Progenitor cell of endocrine pancreas (in vitro differentiated cells): ENCODE data around the gene GRAMD4. TPM values are rescaled to one million over a fixed set of nuclear protein-coding genes. Genes with fewer than 3 reads are reported as not detected.

Experiments
- DNase-seq: peaks from one replicate; pipeline ENCODE4 v3.0.0; 2021; ENCODE audit warnings: low spot score; ENCODE audit not compliant: unreplicated experiment
- H3K27ac Mint-ChIP-seq: 2 replicates; pipeline ENCODE4 v1.8.0; 2021; ENCODE audit warnings: mild to moderate bottlenecking, moderate library complexity, mixed read lengths
- H3K27me3 Mint-ChIP-seq: 2 replicates; pipeline ENCODE4 v1.8.0; 2021; ENCODE audit warnings: mixed read lengths
- H3K36me3 Mint-ChIP-seq: 2 replicates; pipeline ENCODE4 v1.8.0; 2022; ENCODE audit warnings: mixed read lengths; ENCODE audit not compliant: insufficient read depth
- H3K4me1 Mint-ChIP-seq: 2 replicates; pipeline ENCODE4 v1.8.0; 2021; ENCODE audit warnings: low read depth, mixed read lengths
- H3K4me3 Mint-ChIP-seq: 2 replicates; pipeline ENCODE4 v1.8.0; 2021; ENCODE audit warnings: low read depth, mild to moderate bottlenecking, moderate library complexity, mixed read lengths
- H3K9me3 Mint-ChIP-seq: 2 replicates; pipeline ENCODE4 v1.8.0; 2021; ENCODE audit warnings: low read depth, mixed read lengths
- CTCF ChIP-seq: fragments of 200-600 bp; sonication (generic); IDR thresholded peaks from one replicate; pipeline ENCODE4 v1.5.0; 2021; ENCODE audit warnings: antibody characterized with exemption, mild to moderate bottlenecking; ENCODE audit not compliant: unreplicated experiment
- total RNA-seq: library from RNA; stranded (reverse); gene quantifications from 2 replicates; pipeline ENCODE4 v1.2.1, GENCODE V29; 2021

The GRAMD4 gene
- total RNA-seq, 1 donor from 2014 or later, result 68.8 TPM

DNA sequence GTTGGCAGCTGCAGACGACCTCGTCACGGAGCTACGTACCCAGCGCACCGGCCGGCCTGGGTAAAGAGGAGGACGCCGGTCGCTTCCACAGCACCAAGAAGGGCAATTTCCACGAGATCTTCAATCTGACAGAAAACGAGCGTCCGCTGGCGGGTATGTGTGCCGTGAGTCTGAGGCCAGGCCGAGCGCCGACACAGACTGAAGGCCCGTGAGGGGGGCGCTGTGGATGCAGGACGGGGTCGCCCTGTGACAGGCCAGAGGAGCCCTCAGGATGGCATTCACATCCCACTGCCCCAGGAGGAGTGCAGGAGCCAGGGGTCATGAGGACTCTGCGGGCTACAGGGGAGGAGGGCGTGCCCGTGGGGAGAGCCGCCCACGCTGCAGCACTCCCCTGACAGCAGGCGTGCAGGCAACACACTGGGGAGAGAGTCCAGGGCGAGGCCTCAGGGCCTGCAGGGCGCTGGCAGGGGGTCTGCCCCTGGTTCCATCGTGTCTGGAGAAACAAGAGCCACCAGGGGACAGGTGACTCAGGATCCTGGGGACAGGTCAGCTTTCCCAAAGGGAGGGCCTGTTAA, 53.6 kb downstream of the GRAMD4 start:
- DNase-seq, result no peak
- no peak for TF ChIP-seq CTCF
- H3K27ac Mint-ChIP-seq, result no peak overlapping the region
- no peak overlapping the region for H3K4me3 Mint-ChIP-seq
- no peaks in the 10 kb centered on the region for H3K27me3 Mint-ChIP-seq
- H3K36me3 Mint-ChIP-seq, result peaks cover 5% of the 10 kb centered on the region
- no peaks in the 10 kb centered on the region for H3K9me3 Mint-ChIP-seq
- H3K4me1 Mint-ChIP-seq, result no peaks in the 10 kb centered on the region

DNA sequence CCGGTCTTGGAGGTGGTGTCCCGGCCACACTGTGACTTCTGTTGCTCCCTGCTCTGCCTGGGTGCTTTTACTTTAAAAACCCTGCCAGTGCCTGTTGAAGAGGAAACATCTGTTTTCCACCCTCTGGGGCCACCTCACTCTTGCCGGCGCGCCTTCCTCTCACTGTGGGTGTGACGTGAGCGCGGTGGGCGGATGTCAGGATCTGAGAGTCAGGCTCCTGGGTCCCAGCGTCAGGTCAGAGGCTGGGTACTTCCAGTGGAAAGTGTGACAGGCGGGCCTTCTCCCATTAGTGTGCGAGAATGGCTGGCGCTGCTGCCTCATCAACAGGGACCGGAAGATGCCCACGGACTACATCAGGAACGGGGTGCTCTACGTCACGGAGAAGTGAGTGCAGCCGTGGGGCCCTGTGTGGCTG, 54.2 kb downstream of the GRAMD4 start:
- Mint-ChIP-seq H3K27me3 (no peaks in the 10 kb centered on the region), H3K4me3 (no peak overlapping the region), H3K36me3 (peaks cover 3% of the 10 kb centered on the region), H3K9me3 (no peaks in the 10 kb centered on the region), H3K4me1 (no peaks in the 10 kb centered on the region), H3K27ac (no peak overlapping the region)
- no peak for TF ChIP-seq CTCF
- no peak for DNase-seq

- peaks cover 1% of the 10 kb centered on the region for H3K36me3 Mint-ChIP-seq
- H3K27me3 Mint-ChIP-seq, result no peaks in the 10 kb centered on the region
- no peak overlapping the region for H3K27ac Mint-ChIP-seq
- DNase-seq, result no peak
- no peak for TF ChIP-seq CTCF
- no peaks in the 10 kb centered on the region for H3K4me1 Mint-ChIP-seq
- no peaks in the 10 kb centered on the region for H3K9me3 Mint-ChIP-seq
- H3K4me3 Mint-ChIP-seq, result no peak overlapping the region
Measured at GRCh38 chr22:46674906-46675305, 54.7 kb downstream of the GRAMD4 start.

DNA sequence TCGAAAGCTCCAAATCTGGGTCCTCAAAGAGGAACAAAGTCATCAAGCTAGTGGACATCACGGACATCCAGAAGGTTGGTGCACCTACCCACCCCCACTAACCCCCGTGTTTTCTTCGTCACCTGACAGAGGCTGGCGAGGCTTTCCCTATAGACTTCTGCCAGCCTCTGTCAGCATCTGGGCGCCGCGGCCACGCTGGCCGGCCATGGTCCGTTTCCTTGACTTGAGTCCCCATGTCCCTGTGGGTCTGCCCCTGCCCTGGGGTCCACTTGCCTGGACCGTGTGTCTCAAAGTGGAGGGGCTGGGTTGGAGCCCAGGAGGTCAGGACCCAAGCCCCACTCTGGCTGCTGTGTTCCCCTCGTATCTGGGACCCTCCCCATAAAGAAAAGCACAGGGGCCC, 55.3 kb downstream of the GRAMD4 start:
- Mint-ChIP-seq H3K4me3 (no peak overlapping the region), H3K4me1 (no peaks in the 10 kb centered on the region), H3K36me3 (peaks cover 1% of the 10 kb centered on the region)

GRCh38 chr22:46675938-46676337, 55.8 kb downstream of the GRAMD4 start:
- peaks cover 1% of the 10 kb centered on the region for H3K36me3 Mint-ChIP-seq
- H3K4me1 Mint-ChIP-seq, result no peaks in the 10 kb centered on the region
- H3K27ac Mint-ChIP-seq, result no peak overlapping the region
- H3K27me3 Mint-ChIP-seq, result no peaks in the 10 kb centered on the region
- no peaks in the 10 kb centered on the region for H3K9me3 Mint-ChIP-seq
- no peak overlapping the region for H3K4me3 Mint-ChIP-seq
- no peak for TF ChIP-seq CTCF
- no peak for DNase-seq

More for the DNA sequence above, 55.3 kb downstream of the GRAMD4 start:
- Mint-ChIP-seq H3K27ac (no peak overlapping the region), H3K27me3 (no peaks in the 10 kb centered on the region), H3K9me3 (no peaks in the 10 kb centered on the region)
- TF ChIP-seq CTCF, result no peak
- DNase-seq, result no peak
